ENCODE results near the gene ZDHHC17. TPM values are rescaled to one million over a fixed set of nuclear protein-coding genes. Genes with fewer than 3 reads are reported as not detected.

The ZDHHC17 gene
- total RNA-seq, 1 experiment from 2014 or later: 25.3 TPM

DNA sequence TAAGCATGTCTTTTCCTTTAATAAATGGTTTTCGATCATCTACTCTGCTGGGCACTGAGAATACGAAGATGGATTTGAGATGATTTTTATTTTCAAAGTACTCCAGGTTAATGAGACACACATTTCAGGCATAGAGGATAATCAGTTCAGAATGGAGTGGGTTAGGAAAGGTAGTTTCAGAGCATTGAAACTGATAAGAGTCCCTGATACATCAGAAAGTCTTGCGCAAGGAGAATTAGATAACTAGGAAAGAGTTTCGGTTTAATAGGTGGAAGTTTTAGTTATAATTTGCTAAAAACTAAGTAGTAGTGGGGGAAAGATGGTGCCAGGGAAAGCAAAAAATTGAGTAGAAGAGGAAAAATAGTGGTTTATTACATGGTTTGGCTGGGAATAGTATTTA lies 50.1 kb downstream of the ZDHHC17 start:
- DNase-seq (ENCODE audit: low read depth, low spot score) (no peak), ATAC-seq (no peak)
- H3K4me2 ChIP-seq (ENCODE audit: low read length): no peak overlapping the region
- no peak overlapping the region for H3K27ac ChIP-seq (ENCODE audit: low read depth, low read length)
- no peaks in the 10 kb centered on the region for H3K9me2 ChIP-seq (ENCODE audit: insufficient read depth)
- H3K4me1 ChIP-seq (ENCODE audit: control insufficient read depth in 1 of 2, insufficient read depth in 2 of 2, low read length in 2 of 2): no peaks in the 10 kb centered on the region
- no peaks in the 10 kb centered on the region for H4K20me1 ChIP-seq (ENCODE audit: insufficient read depth)
- H3K9me3 ChIP-seq (ENCODE audit: control insufficient read depth in 1 of 2, insufficient read depth in 1 of 2, low read depth in 1 of 2, low read length in 2 of 2): no peaks in the 10 kb centered on the region
- no peak overlapping the region for H3K9ac ChIP-seq (ENCODE audit: low read length)
- RAD21 ChIA-PET (ENCODE audit: low non-redundant PET in 1 of 2, low total read pairs in 2 of 2, uncharacterized antibody in 2 of 2, unreplicated experiment in 2 of 2): no interaction called here
- H2AFZ ChIP-seq (ENCODE audit: low read depth, low read length, poor library complexity, severe bottlenecking): no peak overlapping the region
- no peaks in the 10 kb centered on the region for H3K79me2 ChIP-seq (ENCODE audit: insufficient read depth, low read length)
- H3K4me3 ChIP-seq (replicated peaks in 1 of 2; ENCODE audit: low read depth in 1 of 2, low read length in 2 of 2): no peak overlapping the region
- POLR2A ChIA-PET: no interaction called here
- no peaks in the 10 kb centered on the region for H3K27me3 ChIP-seq (ENCODE audit: insufficient read depth, low read length)
- CTCF ChIA-PET: no interaction called here
- TF ChIP-seq, protein P1, sequence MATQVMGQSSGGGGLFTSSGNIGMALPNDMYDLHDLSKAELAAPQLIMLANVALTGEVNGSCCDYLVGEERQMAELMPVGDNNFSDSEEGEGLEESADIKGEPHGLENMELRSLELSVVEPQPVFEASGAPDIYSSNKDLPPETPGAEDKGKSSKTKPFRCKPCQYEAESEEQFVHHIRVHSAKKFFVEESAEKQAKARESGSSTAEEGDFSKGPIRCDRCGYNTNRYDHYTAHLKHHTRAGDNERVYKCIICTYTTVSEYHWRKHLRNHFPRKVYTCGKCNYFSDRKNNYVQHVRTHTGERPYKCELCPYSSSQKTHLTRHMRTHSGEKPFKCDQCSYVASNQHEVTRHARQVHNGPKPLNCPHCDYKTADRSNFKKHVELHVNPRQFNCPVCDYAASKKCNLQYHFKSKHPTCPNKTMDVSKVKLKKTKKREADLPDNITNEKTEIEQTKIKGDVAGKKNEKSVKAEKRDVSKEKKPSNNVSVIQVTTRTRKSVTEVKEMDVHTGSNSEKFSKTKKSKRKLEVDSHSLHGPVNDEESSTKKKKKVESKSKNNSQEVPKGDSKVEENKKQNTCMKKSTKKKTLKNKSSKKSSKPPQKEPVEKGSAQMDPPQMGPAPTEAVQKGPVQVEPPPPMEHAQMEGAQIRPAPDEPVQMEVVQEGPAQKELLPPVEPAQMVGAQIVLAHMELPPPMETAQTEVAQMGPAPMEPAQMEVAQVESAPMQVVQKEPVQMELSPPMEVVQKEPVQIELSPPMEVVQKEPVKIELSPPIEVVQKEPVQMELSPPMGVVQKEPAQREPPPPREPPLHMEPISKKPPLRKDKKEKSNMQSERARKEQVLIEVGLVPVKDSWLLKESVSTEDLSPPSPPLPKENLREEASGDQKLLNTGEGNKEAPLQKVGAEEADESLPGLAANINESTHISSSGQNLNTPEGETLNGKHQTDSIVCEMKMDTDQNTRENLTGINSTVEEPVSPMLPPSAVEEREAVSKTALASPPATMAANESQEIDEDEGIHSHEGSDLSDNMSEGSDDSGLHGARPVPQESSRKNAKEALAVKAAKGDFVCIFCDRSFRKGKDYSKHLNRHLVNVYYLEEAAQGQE (IDR thresholded peaks at IDR 0.05; ENCODE audit: low read depth): no peak
- TF ChIP-seq ELF1 (IDR thresholded peaks at IDR 0.05; ENCODE audit: borderline replicate concordance, low read depth) (no peak), ZFX (IDR thresholded peaks at IDR 0.05) (no peak), SRF (IDR thresholded peaks at IDR 0.05; ENCODE audit: low read depth) (no peak), ZBTB33 (IDR thresholded peaks at IDR 0.05; ENCODE audit: extremely low read depth, insufficient replicate concordance, low read length) (no peak), TCF7L2 (IDR thresholded peaks at IDR 0.05; ENCODE audit: borderline replicate concordance, extremely low read depth, insufficient read depth, insufficient read length) (no peak), YY1 (IDR thresholded peaks at IDR 0.05; ENCODE audit: extremely low read depth, insufficient replicate concordance, low read depth, low read length) (no peak), FOSL1 (IDR thresholded peaks at IDR 0.05; ENCODE audit: low read depth) (no peak), CEBPB (IDR thresholded peaks at IDR 0.05; ENCODE audit: low read depth) (no peak), POLR2A (IDR thresholded peaks at IDR 0.05; ENCODE audit: borderline replicate concordance, extremely low read depth, insufficient read depth, insufficient read length) (no peak), SIN3A (IDR thresholded peaks at IDR 0.05; ENCODE audit: low read depth) (no peak)
- H3K36me3 ChIP-seq (ENCODE audit: control insufficient read depth in 1 of 2, insufficient read depth in 2 of 2, low read length in 2 of 2): peaks cover 0 to 4% of the 10 kb centered on the region in 2 experiments; a peak in 2 of 4 replicates
- no TSS peak for BruUV-seq (replicated peaks)
- intact Hi-C loops (cut with micrococcal nuclease): no loop called here

All from HCT116 (cell line).